Activated CD4-positive, alpha-beta T cell treated with anti-CD3 and anti-CD28 coated beads, Interleukin-2, amount 50 U/mL, for 1 hour (primary cell): ENCODE results near the gene ADARB2.
"Not testable (repeated sequence)": the region's sequence is repeated elsewhere in the genome, so short reads cannot be mapped to it uniquely, and the experiment has no call there.

Experiments used
- DNase-seq: peaks from one replicate; pipeline ENCODE4 v3.0.0-alpha.2; 2020

The ADARB2 gene

DNA sequence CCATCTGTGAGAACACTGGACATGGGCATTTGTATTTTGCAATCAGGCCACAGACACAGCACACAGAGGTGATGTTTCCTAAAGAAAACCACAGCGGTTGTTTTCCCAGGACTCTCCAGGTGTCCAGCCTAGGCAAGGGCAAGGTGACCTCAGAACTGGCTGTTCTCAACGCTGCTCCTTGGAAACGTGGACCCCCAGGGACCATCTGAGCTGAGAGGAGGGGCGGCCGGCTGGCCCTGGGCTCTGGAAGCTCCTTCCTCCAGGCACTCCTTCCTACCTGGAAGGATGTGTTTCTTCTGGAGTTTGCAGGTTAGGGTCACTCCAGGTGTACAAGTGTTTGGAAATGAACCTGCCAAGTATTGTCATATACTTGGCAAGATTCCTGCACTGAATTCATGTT lies 103.1 kb downstream of the ADARB2 start:
- DNase-seq = no peak

DNA sequence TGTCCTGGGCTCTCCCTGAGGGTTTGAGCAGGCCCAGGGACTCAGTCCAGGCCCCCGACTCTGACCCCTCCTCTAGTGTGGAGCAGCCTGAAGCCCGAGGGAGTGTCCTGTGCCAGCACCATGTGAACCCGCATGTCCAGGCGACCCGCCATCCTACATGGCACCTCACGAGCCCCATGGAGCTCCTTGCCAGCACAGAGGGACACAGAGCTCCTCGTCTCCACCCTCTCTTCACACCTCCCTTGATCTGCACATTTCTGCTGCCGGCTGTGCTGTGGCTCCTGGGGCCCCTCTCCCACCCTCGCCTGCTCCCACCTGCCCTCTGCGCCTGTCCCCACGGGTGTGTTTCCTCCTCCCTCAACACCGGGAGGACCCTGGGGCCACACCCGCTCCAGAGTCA lies 103.5 kb downstream of the ADARB2 start:
- no peak for DNase-seq

DNA sequence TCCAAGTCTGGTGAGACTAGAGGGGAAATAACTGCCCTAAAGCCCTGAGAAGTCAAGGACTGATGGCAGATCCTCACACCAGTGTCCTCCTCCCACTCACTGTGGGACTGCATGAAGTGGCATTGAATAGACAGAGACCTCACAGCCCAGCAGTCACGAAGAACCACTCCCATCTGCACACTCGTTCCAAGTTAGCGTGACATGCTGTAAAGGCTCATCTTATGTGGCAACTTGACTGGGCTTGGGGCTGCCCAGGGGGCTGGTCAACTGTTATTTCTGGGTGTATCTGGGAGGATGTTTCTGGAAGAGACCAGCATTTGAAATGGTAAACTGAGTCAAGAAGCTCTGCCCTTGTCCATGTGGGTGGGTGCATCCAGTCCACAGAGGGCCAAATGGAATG lies 104.7 kb downstream of the ADARB2 start:
- DNase-seq = no peak

DNA sequence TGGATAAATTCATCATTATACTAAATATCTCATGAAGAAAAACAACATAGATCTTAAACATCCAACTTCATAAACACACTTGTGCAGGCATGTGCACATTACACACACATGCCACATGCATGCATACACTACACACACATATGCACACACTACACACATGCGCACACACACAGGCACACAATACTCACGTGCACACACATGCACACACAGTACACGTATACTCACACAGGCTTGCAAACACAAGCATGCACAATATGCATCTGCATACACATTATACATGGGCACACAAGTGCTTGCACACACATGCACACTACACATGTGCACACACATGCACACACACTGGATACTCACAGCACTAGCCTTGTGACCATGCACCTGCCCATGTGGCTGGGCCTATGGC lies 105.2 kb downstream of the ADARB2 start:
- no peak for DNase-seq

DNA sequence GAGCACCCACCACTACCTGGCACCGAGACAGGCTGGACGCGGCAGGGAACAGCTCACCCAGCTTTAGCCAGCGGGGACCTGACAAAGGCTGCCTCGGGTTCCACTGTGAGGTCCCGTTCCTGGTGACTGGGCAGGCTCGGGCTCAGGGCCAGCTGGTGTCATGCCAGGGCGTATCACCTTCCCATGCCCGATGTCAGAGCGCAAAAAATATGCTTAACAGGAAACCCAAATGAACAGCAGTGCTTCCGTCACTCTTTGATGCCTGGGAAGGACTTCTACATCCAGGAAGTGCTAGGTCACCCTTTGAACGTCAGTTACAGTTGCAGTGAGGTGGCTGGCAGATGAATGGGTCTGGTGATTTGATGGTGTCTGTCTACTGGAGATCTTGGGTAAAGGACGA lies 106.0 kb downstream of the ADARB2 start:
- no peak for DNase-seq

DNA sequence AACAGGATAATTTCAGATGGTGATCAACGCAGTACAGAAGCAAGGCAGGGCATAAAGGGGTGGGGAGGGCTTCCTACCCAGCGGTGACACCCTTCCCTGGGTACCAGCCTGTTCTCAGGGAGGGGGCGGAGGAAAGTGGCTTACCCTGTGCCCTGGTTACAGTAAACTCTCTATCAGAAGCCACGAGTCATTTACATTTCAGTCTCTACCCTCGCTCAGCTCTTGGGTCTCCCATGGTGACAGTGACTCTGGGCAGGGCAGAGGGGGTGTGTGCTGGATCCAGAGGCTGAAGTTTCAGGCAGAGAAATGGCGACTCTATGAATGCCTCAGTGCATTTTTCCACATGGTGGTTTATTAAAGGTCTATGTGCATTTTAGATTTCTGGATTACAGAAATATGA lies 107.0 kb downstream of the ADARB2 start:
- no peak for DNase-seq

DNA sequence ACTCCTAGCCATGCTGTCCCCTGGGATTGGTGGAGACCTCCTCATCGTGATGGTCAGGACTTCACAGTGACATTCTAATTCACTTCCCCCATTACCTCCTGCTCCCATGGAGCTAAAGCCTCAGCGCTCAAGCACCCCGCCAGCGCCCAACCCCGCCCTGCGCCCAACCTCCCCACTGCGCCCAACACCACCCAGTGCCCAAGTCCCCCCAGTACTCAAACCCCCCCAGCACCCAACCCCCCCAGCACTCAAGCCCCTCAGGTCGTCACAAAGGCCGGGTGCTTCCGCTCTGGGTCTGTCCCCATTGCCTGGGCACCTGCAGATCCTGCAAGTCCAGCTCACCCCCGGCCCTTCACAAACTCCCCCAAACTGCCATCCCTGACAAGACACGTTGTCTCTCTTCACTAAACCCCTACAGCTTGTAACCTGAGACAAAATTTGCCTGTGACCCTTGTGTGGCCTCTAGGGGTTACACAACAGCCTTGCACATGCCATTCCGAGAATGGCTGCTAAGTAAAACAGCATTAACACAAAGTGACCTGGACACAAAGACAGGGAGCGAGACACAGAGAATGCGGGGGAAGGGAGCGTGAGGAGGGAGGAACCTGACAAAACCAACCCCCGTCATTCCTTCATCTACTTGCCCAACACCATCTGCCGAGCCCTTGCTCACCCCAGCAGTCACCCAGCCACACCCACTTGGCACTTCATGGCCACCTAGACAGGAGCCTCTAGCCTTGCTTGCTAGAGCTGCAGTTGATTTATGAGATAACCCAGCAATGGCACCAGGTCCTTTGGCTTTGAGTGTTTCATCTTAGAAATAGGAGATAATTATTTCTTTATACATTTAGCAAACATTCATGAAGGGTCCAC lies 107.8 kb downstream of the ADARB2 start:
- no peak for DNase-seq

DNA sequence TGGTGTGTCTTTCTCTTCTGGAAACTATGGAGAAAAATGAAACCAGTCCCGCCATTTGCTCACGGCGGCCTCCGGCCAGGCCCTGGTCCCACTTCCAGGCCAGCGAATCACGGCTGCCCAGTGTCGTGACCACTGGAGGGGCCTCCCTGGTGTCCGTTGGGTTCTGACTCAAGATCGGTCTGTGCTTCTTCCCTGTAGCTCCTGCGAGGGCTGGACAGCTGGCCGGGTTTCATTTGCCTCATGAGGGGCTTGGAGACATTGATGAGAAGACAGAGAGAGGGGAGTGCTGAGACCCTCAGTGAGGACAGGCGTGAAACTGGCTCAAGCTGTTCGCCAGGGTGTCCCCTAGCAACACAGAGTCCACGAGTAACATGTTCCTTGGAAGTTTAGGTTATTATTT lies 108.6 kb downstream of the ADARB2 start:
- DNase-seq = no peak

DNA sequence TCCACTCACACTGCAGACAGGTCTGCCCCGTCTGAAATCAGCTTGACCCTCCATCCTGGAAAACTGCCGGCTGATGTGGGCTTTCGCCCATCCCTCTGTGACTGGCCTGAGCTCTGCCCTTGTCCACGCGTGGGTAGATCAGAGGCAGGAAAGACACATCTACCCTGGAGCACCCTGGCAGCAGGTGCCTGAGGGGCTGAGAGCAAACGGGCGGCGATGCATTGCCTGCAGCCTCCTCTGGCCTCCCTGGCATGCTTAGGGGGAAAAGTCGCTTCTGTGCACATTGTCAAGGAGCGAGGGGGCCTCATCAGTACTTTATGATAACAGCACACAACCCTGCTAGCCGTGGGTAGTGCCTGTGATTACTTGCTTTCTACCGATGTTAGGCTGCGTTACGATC lies 109.4 kb downstream of the ADARB2 start:
- no peak for DNase-seq

DNA sequence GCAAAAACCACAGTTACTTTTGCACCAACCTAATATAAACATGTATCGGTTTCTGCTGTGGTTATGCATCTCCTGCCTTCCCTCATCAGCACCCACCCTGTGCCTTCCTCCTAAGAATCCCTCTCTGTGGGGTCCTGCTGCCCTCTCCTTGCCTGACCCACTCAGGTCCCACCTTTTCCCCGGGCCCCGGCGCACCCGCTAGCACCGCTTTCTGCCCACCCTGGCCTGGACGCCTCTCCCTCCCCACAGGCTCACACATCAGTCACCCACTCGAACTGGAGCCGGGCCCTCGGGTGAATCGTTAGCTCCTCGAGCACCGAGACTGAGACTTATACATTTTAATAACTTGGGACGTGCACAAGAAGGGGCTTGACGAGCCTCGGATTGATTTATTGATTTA lies 110.5 kb downstream of the ADARB2 start:
- DNase-seq = no peak

DNA sequence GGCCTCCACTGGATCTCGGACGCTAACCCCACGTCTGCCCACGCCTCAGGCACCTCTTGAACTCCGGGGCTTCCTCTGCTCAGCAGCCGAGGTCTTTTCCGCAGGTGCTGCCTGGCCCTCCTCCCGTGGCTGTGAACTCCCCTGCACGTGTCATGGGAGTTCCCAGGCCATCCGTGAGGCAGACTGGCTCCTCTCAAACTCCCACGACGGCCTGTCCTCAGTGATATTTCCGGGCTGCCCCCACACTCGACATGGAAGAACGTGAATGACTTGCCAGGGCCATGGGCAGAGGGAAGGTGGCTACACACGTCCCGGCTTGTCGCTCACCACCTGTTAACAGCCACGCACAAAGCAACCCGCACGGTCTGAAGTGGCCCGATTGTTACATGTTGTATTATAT lies 110.9 kb downstream of the ADARB2 start:
- no peak for DNase-seq

DNA sequence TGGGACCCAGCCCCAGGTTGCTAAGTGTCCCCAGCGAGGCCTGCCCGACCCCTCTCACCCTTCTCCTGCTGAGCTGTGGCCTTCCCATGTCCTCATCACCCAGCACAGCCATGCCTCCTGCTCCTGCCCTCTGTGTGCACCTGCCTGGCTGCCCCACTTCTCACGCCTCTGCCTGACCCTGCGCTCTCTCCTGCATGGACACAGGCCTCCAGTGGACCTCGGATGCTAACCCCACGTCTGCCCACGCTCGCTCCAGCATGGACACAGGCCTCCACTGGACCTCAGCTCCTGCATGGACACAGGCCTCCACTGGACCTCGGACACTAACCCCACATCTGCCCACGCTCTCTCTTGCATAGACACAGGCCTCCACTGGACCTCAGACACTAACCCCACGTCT lies 111.6 kb downstream of the ADARB2 start:
- DNase-seq = no peak

DNA sequence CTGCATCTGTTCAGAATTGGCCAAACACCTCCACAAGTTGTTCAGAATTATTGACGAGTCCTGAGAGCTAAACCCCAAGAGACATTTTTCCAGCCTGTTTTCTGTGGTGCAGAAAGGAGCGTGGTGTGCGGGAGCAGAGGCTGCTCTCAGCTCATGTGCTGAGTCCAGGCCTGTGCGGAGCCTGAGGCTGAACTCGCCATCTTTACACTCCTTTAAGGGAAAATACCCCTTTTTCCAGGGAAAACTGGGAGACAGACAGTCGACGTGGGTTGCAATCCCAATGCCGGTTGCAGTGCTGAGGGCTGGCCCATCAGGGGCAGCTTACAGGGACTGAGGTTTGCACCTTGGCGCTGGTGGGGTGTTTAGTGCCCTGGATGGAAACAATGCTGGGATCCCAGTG lies 112.2 kb downstream of the ADARB2 start:
- DNase-seq = no peak

DNA sequence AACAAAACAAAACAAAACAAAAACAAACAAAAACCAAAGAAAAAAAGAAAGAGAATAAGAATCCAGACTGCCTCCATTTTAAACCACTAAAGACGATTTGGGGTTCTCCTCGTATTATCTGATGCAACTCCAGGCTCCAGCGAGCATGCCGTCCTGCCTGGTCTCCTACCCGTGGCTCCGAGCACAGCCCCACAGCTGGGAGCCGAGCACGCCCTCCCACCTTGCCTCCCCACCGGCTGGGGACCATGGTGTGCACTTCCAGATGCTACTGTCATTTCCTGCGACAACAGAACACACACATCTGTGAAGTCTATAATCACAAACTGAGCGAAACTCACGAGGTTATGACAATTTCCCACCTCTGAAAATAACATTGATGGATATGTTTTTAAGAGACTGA lies 113.1 kb downstream of the ADARB2 start:
- no peak for DNase-seq

DNA sequence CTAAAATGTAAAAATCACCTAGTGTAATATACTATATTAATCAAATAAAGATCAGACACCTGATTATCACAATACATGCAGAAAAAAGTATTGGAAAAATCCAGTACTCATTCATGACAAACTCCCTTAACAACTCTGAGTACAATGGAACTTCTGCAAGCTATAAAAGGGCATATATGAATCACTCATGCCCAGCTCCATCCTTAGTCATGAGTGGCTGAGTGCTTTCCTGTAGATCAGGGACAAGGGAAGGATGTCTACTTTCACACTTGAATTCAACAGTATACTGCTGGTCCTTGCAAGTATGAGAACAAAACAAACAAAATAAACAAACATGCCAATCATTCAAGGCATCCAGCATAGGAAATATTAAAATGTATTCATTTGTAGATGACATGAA lies 116.5 kb downstream of the ADARB2 start:
- DNase-seq = no peak

DNA sequence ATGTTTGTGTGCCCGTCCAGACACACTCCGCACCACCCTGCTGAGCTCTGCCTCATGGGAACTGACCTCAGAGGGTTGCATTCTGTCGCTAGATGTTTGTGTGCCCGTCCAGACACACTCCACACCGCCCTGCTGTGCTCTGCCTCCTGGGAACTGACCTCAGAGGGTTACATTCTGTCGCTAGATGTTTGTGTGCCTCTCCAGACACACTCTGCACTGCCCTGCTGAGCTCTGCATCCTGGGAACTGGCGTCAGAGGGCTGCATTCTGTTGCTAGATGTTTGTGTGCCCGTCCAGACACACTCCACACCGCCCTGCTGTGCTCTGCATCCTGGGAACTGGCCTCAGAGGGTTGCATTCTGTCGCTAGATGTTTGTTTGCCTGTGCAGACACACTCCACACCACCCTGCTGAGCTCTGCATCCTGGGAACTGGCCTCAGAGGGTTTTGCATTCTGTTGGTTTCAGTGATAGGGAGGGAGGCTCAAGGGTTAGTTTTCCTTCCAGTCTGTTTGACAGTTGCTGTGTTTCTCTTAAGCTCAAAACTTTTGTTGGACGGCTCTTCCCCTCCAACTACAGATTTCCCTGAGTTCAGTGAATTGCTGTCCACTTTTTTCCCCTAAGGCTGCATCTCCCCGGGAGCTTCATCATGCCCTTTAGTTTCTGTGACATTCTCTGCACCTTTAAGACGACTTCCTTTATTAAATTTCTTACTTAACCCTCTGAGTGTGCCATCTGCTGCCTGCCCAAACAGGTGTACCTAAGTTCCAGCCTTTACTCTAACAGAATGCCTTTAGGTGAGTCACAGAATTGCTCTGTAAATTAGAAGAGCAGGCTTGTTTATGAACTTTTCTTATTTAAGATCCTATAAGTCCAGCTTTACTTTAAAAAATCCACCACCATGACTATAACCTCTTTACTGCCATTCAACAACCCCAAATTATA lies 119.7 kb downstream of the ADARB2 start:
- not testable (repeated sequence) for DNase-seq

DNA sequence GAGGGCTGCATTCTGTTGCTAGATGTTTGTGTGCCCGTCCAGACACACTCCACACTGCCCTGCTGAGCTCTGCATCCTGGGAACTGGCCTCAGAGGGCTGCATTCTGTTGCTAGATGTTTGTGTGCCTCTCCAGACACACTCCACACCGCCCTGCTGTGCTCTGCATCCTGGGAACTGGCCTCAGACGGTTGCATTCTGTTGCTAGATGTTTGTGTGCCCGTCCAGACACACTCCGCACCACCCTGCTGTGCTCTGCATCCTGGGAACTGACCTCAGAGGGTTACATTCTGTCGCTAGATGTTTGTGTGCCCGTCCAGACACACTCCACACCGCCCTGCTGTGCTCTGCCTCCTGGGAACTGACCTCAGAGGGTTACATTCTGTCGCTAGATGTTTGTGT lies 120.6 kb downstream of the ADARB2 start:
- not testable (repeated sequence) for DNase-seq

DNA sequence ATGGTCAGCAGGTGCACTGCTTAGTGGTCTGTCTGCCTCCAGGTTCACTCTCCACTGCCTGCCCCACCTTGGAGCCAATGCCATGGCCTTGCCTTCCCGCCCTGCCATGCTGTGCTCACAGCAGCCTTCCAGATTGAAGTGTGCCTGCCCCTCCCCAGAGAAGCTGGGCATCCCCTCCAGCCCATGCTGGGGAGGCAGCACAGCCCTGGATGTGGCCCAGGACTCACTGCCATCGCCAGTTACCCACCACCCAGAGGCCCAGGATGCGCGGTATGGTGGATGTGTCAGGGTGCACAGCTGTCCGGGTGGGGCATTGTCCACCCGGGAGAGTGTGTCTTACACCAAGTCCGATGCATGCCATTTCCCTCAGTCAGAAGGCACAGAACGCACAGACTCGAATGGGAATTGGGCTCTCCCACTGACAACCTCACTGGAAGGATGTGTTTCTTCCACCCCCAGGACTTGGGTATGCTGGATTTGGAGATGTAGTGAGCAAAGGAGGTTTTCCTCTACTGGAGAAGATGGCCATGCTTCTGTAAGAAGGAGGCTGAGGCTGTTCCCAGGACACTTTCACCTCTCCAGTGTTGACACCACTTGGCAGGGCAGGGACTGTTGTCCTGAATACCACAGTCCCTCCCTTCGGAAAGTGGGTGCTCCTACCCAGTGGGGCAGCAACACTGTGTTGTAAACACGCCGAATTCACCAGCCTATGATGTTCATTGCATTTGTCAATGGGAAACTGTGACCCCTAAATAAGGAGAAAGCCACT lies 122.0 kb downstream of the ADARB2 start:
- DNase-seq = no peak

DNA sequence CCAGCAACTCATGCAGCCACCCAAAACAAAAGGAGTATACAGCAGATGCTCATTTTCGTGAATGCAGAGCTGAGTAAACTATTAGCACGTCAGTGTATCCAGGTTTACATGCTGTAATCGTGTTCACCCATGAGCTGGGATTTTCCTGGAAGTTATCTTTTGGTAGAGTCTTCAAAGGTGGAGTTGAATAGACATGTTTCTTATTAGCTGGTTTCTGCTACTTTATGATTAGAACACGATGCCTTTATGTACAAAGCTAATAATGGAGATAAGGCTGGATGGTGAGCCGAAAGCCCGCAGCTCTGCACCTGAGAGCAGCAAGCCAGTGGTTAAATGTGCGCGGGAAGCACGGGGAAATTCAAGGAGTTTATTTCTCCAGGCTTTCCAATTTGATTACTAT lies 123.8 kb downstream of the ADARB2 start:
- DNase-seq = no peak

DNA sequence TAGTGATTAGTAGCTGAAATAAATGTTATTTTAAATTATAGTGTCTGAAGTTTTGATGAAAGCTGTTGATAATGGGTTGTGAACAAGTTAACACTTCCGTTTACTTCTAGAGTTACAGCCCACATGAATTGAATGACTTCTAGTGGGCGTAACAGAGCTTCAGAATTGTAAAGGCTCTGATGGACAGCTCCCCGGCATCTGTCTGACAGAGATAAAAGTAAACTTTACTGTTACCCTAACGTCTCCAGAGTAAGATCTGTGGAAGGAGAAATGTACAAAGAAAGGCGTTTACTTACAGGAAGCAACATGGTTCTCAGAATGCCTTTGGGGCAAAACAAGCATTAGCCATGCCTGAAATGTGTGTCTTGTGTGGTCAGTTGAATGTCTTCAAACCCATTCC lies 124.4 kb downstream of the ADARB2 start:
- DNase-seq = no peak

DNA sequence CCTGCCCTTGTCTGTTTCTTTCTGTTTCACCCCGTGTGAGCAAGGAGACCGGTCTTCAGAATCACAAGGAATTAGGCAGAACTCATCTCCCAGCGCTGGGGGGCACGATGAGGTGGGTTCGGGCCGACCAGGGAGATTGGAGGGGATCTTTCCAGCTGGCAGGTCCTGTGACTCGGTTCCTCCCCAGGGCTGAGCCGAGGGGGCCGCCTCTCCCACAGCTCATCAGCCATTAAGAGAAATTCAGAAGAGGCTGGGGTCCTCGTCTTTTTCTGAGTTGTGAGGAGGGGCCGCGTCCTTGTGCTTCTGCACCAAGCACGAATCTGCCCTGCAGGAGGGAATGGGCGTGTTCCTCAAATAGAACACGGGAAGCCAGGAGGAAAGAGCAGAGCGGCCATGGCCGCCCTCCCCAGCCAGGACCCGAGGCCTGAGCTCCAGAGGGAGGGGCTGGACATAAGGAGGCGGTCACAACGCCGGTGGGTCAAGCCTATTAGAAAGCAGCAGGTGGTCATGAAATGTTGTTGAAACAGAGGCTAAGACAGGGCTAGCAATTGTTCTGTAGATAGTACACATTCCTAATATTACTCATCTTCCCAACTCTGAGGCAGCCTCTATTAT lies 125.3 kb downstream of the ADARB2 start:
- DNase-seq = no peak

DNA sequence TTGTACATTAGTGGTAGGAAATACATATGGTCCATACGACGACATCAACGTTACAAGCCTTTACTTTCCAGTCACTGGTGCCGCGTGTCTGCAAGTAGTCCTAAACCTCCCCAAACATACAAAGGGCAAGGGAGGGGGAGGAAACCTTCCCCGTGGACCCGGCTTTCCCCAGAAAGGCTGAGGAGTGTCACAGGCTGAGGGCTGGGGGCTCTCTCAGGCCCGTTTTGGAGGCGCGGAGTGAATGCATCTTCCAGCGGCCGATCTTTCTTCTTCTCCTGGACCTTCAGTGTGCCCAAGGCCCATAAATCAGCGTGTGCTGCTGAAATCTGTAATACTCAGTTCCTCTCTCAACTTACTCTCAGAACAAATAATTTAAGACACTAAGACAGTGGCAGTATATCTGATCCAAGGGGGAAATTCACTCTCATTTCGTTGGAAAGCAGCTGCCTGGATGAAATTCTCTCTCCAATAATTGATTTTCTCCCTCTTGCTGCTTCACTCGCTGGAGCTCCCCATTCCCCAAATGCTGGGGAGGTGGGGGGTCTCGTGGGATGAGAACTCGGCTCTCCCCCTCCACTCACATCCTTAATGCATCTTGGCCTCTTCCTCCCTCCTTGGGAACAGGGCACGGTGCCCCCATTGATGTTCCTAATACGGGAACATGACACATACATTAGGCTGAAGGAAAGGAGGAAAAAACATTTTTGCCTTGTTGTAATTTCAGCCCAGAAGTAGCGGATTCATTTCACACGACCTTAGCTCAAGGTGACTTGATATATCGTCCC lies 126.1 kb downstream of the ADARB2 start:
- DNase-seq = no peak
